Measurements from ENCODE around the gene ATXN1. TPM values are rescaled to one million over a fixed set of nuclear protein-coding genes. Genes with fewer than 3 reads are reported as not detected.

ATXN1 gene
- total RNA-seq, 1 experiment from 2014 or later: 35.4 TPM

DNA sequence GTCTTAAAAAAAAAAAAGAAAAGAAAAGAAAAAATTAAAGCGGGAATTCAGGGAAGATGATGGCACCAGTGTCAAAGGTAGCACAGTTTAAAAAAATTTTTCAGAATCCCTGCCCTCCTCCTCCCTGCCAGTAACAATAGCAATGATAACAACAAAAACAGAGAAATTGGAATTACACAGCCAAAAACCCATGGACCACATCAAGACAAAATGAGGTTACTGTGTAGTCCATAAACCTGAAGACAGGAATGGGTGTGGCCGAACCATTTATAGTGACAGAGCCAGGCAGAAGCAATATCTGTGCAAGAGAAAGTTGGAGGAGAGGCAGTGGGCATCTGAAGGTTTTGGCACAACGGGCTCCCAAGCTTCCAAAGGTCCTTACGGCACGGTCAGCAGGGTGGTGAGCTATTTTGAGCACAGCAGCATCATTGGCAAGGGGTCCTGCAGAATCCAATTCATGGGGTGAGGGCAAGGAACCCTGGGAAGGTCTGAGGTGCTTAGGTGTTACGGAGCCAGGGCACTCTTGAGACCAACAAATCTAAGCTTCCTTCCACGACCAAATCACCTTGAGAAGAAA is 320.5 kb downstream of the ATXN1 start:
- no peak for DNase-seq (ENCODE audit: low read depth)

GRCh38 chr6:16438718-16439591 is 322.3 kb downstream of the ATXN1 start:
- DNase-seq (ENCODE audit: low read depth): no peak

- no peak for DNase-seq (ENCODE audit: low read depth)
Measured at GRCh38 chr6:16437984-16438383, 323.3 kb downstream of the ATXN1 start.

DNA sequence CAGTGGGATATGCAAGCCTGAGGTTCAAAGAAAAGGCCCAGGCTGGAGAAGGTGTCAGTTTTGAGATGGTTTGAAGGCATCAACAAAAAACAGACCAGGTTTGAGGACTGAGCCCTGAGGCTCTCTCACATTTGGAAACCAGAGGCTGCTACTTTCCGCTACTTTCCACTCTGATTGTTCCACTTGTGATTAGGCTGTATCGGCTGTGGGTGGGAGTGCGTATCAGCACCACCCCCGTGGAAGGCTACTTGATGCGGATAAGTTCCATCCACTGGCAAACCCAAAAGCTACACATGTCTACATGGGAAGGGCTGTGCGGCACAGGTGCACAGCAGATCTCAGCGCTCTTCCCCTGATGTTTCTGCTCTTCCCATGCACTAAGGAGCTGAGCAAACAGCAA is 324.2 kb downstream of the ATXN1 start:
- DNase-seq (ENCODE audit: low read depth): no peak

DNA sequence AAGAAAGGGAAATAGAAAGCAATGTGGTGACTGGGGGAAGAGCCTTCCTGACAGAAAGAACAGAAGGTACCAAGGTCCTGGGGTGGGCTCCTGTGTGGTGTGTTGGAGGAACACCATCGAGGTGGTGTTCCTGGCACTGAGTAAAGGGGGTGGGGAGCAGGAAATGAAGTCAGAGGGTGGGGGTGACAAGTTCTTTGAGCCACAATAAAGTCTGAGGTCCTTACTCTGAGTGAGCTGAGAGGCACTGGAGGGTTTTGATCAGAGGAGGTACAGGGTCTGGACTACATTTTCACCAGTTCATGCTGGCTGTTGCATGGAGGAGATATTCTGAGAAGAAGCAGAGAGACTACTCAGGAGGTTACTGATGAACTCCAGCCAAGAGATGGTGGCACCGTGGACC is 324.7 kb downstream of the ATXN1 start:
- DNase-seq (ENCODE audit: low read depth): no peak

GRCh38 chr6:16434885-16435284 is 326.4 kb downstream of the ATXN1 start:
- DNase-seq (ENCODE audit: low read depth): no peak

- no peak for DNase-seq (ENCODE audit: low read depth)
Measured at GRCh38 chr6:16433338-16433890, 327.8 kb downstream of the ATXN1 start.

GRCh38 chr6:16432075-16433032 is 328.9 kb downstream of the ATXN1 start:
- peak; percentile 26 for DNase-seq (ENCODE audit: low read depth)

- no peak for DNase-seq (ENCODE audit: low read depth)
Measured at GRCh38 chr6:16431106-16431505, 330.2 kb downstream of the ATXN1 start.

GRCh38 chr6:16430391-16431089 is 330.7 kb downstream of the ATXN1 start:
- DNase-seq (ENCODE audit: low read depth): no peak

GRCh38 chr6:16429669-16430068 is 331.6 kb downstream of the ATXN1 start:
- DNase-seq (ENCODE audit: low read depth): no peak

DNA sequence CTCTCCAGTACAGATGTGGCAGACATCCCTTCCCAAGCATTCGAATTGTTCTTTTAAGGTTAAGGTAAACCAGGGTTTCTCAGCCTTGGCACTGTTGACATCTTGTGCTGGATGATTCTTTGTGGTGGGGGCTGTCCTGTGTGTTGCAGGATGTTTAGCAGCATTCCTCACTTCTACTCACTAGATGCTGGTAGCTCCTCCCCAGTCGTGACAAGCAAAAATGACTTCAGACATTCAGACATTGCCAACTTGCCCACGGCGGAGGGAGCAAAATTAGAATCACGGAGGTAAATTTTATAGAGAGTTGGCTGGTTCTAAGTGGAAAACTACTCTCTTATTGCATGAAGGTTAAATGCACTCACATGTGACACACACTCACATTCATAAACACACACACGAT is 334.1 kb downstream of the ATXN1 start:
- no peak for DNase-seq (ENCODE audit: low read depth)

GRCh38 chr6:16425881-16426615 is 335.2 kb downstream of the ATXN1 start:
- DNase-seq (ENCODE audit: low read depth): no peak

- no peak for DNase-seq (ENCODE audit: low read depth)
Measured at GRCh38 chr6:16421462-16421960, 339.7 kb downstream of the ATXN1 start.

DNA sequence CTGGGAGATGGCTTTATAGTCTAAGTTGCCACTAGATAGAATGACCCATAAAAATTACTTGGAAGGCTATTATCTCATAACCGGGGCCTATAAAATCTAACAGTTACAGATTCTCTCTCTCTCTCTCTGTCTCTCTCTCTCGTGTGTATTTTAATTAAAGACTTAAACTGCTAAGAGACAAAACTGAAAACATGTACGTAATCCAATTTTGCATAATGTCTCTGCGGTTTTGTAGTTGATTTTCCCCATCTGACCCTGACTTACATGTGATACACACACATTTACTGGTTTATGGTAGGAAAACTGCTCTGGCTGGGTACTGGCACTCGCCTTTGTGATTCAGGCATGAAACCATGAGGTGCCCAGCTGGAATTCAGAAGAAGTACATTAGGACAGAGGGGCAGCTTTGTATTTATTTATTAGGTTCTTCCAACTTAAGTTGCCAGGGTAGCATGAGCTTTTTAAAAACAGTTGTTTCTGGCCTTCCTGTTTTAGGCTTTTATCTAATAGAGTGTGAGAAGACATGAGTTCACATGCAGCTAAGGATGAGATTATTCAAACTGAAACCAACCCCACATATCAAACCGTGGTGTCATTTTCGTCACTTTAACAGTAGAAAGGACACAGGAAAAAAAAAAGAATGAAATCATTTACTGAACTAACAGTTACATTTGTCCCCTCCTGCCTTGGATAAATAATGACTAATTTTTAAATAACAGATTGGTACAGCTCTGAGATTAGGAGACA is 340.4 kb downstream of the ATXN1 start:
- DNase-seq (ENCODE audit: low read depth): peak; percentile 78

GRCh38 chr6:16420337-16420714 is 340.9 kb downstream of the ATXN1 start:
- DNase-seq (ENCODE audit: low read depth): no peak

DNA sequence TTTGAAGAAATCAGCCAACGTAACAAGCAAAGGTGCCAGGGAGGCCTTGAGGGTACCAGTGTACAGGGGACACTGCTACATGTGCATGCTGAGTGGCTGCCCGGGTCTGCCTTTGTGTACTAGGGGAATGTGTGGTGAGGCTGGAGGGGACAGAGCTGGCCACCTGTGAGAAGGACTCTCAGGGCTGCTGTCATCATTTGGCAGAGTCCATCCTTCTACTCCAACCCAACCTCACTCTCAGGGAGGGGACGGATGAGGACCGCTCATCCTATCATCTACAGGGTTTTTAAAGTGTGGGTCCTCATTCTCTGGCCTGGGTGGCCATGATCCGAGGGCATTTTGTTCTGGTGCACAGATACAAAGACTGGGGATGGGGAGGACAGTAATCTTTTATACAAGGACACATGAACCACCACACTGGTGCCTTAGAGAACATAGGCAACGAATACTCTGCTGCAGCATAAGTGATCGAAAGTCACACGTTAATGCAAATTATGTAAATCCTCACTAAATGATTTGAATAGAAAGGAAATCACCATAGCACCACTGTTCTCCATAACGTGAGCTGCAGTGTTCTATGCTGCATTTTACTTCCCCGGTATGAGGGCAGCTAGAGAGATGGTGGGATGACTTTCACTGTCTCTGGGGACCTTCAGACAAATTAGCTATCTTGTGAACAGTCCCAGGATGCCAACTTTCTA is 341.5 kb downstream of the ATXN1 start:
- DNase-seq (ENCODE audit: low read depth): no peak

GRCh38 chr6:16418151-16418550 is 343.1 kb downstream of the ATXN1 start:
- no peak for DNase-seq (ENCODE audit: low read depth)

DNA sequence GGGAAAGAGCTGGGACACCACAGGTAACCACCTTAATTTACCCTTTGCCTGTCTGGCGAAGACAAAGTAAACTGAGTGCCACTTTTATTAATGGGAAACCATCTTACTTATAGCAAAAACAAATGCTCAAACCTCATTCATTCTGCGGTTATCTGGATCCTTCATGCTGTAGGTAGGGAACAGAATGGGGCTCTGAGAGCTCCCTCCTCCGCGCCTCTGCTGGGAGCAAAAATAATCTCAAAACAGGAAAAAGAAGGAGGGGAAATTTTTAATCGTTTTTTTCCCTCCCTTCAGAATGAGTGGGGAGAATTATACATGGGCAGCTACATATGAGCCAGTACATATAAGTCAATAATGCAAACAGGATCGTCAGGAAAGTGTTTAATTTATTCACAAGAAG is 345.6 kb downstream of the ATXN1 start:
- DNase-seq (ENCODE audit: low read depth): no peak
